IPS-11a (cell line): ENCODE measurements around the gene FSD1.

Source experiments
- H3K4me3 ChIP-seq: one replicate; pipeline ENCODE4 v1.5.1; 2013; ENCODE audit warnings: low read depth, low read length, control low read depth

Gene FSD1

GRCh38 chr19:4313847-4314490 lies 9.6 kb downstream of the FSD1 start:
- no peak overlapping the region for H3K4me3 ChIP-seq

GRCh38 chr19:4316956-4317355 lies 12.6 kb downstream of the FSD1 start:
- no peak overlapping the region for H3K4me3 ChIP-seq

GRCh38 chr19:4318460-4318859 lies 14.1 kb downstream of the FSD1 start:
- no peak overlapping the region for H3K4me3 ChIP-seq

- H3K4me3 ChIP-seq: no peak overlapping the region
Measured at GRCh38 chr19:4319067-4319718, 14.8 kb downstream of the FSD1 start.

GRCh38 chr19:4320419-4320818 lies 16.0 kb downstream of the FSD1 start:
- no peak overlapping the region for H3K4me3 ChIP-seq

- H3K4me3 ChIP-seq: no peak overlapping the region
Measured at GRCh38 chr19:4322942-4323665, 18.7 kb downstream of the FSD1 start.

- H3K4me3 ChIP-seq: no peak overlapping the region
Measured at GRCh38 chr19:4323692-4324091, 19.3 kb downstream of the FSD1 start.

GRCh38 chr19:4324228-4324627 lies 19.8 kb downstream of the FSD1 start:
- no peak overlapping the region for H3K4me3 ChIP-seq

GRCh38 chr19:4326215-4326836 lies 21.9 kb downstream of the FSD1 start:
- H3K4me3 ChIP-seq: no peak overlapping the region

GRCh38 chr19:4326837-4327251 lies 22.4 kb downstream of the FSD1 start:
- peak overlapping the region; percentile 45 for H3K4me3 ChIP-seq

GRCh38 chr19:4327252-4327876 lies 23.0 kb downstream of the FSD1 start:
- H3K4me3 ChIP-seq: peak overlapping the region; percentile 45

- H3K4me3 ChIP-seq: peak overlapping the region; percentile 13
Measured at GRCh38 chr19:4327877-4328242, 23.5 kb downstream of the FSD1 start.

- peak overlapping the region; percentile 52 for H3K4me3 ChIP-seq
Measured at GRCh38 chr19:4328243-4328990, 24.0 kb downstream of the FSD1 start.

GRCh38 chr19:4328991-4329681 lies 24.7 kb downstream of the FSD1 start:
- H3K4me3 ChIP-seq: peak overlapping the region; percentile 52

GRCh38 chr19:4329858-4330257 lies 25.5 kb downstream of the FSD1 start:
- no peak overlapping the region for H3K4me3 ChIP-seq

- H3K4me3 ChIP-seq: no peak overlapping the region
Measured at GRCh38 chr19:4334929-4335570, 30.7 kb downstream of the FSD1 start.

- H3K4me3 ChIP-seq: no peak overlapping the region
Measured at GRCh38 chr19:4337906-4338440, 33.6 kb downstream of the FSD1 start.

GRCh38 chr19:4338441-4339355 lies 34.3 kb downstream of the FSD1 start, which contains the start of gene STAP2:
TSS of gene STAP2 (minus strand) at chr19:4338827. CDS start at chr19:4338753, 74 bp downstream.
- H3K4me3 ChIP-seq: no peak within 1 kb of the TSS
